Stimulated activated effector memory CD8-positive, alpha-beta T cell treated with anti-CD3 and anti-CD28 coated beads, Interleukin-12 subunit alpha, Interleukin-12 subunit beta, amount 100 ng/mL, for 72 hours (primary cell): ENCODE measurements around the gene HLTF.
A peak's percentile ranks its signal among the peaks of the same experiment; 100 is the strongest.

Experiments used
- ATAC-seq: fragments of 150-1000 bp; cut with Tn5 transposase; 2 replicates; pipeline ENCODE4 v1.10.0; 2021
- DNase-seq, 2 donors: peaks; one replicate each; pipeline ENCODE4 v3.0.0; 2021 to 2022; ENCODE audit warnings: low spot score in 2 of 2
- H3K27ac Mint-ChIP-seq: one replicate; pipeline ENCODE4 v1.8.0; 2022; ENCODE audit warnings: mild to moderate bottlenecking, mixed read lengths
- H3K36me3 Mint-ChIP-seq: one replicate; pipeline ENCODE4 v1.8.0; 2022; ENCODE audit warnings: mild to moderate bottlenecking, mixed read lengths
- H3K4me1 Mint-ChIP-seq: one replicate; pipeline ENCODE4 v1.8.0; 2022; ENCODE audit warnings: mixed read lengths
- H3K4me3 Mint-ChIP-seq: one replicate; pipeline ENCODE4 v1.8.0; 2022; ENCODE audit warnings: mild to moderate bottlenecking, mixed read lengths
- H3K9me3 Mint-ChIP-seq: one replicate; pipeline ENCODE4 v1.8.0; 2022; ENCODE audit warnings: mixed read lengths

Gene HLTF

GRCh38 chr3:149015393-149015792 lies 70.9 kb downstream of the HLTF start:
- Mint-ChIP-seq H3K9me3 (no peaks in the 10 kb centered on the region), H3K36me3 (peaks cover 91% of the 10 kb centered on the region), H3K4me1 (peaks cover 74% of the 10 kb centered on the region), H3K4me3 (no peak overlapping the region), H3K27ac (peak overlapping the region; percentile 43)
- no peak for DNase-seq
- no peak for ATAC-seq

- Mint-ChIP-seq H3K9me3 (no peaks in the 10 kb centered on the region), H3K4me3 (no peak overlapping the region), H3K4me1 (peaks cover 71% of the 10 kb centered on the region), H3K36me3 (peaks cover 93% of the 10 kb centered on the region), H3K27ac (peak overlapping the region; percentile 51)
- DNase-seq (no peak), ATAC-seq (no peak)
These were observed 72.6 kb downstream of the HLTF start for GRCh38 chr3:149013726-149014125.

GRCh38 chr3:149011676-149012075 lies 74.7 kb downstream of the HLTF start:
- Mint-ChIP-seq H3K4me3 (no peak overlapping the region), H3K4me1 (peaks cover 73% of the 10 kb centered on the region), H3K27ac (peak overlapping the region; percentile 87), H3K9me3 (no peaks in the 10 kb centered on the region), H3K36me3 (peaks cover 81% of the 10 kb centered on the region)
- DNase-seq (no peak), ATAC-seq (no peak)

- ATAC-seq (no peak), DNase-seq (no peak)
- no peaks in the 10 kb centered on the region for H3K9me3 Mint-ChIP-seq
- peaks cover 67% of the 10 kb centered on the region for H3K4me1 Mint-ChIP-seq
- H3K36me3 Mint-ChIP-seq = peaks cover 81% of the 10 kb centered on the region
- peak overlapping the region; percentile 14 for H3K4me3 Mint-ChIP-seq
- peak overlapping the region; percentile 87 for H3K27ac Mint-ChIP-seq
These were observed 75.4 kb downstream of the HLTF start for GRCh38 chr3:149010966-149011365.

- no peak for ATAC-seq
- peaks cover 81% of the 10 kb centered on the region for H3K36me3 Mint-ChIP-seq
- H3K27ac Mint-ChIP-seq = peak overlapping the region; percentile 87
- peak overlapping the region; percentile 14 for H3K4me3 Mint-ChIP-seq
- no peaks in the 10 kb centered on the region for H3K9me3 Mint-ChIP-seq
- H3K4me1 Mint-ChIP-seq = peaks cover 62% of the 10 kb centered on the region
- DNase-seq = no peak
These were observed 75.8 kb downstream of the HLTF start for GRCh38 chr3:149010504-149010951.

- Mint-ChIP-seq H3K36me3 (peaks cover 74% of the 10 kb centered on the region), H3K4me1 (peaks cover 54% of the 10 kb centered on the region), H3K4me3 (peak overlapping the region; percentile 14), H3K27ac (peak overlapping the region; percentile 87), H3K9me3 (no peaks in the 10 kb centered on the region)
- ATAC-seq (peak; percentile 100), DNase-seq (no peak)
These were observed 76.6 kb downstream of the HLTF start for GRCh38 chr3:149009732-149010131.

- H3K36me3 Mint-ChIP-seq = peaks cover 69% of the 10 kb centered on the region
- no peaks in the 10 kb centered on the region for H3K9me3 Mint-ChIP-seq
- peak overlapping the region; percentile 87 for H3K27ac Mint-ChIP-seq
- ATAC-seq (no peak), DNase-seq (no peak)
- no peak overlapping the region for H3K4me3 Mint-ChIP-seq
- peaks cover 53% of the 10 kb centered on the region for H3K4me1 Mint-ChIP-seq
These were observed 78.6 kb downstream of the HLTF start for GRCh38 chr3:149007567-149008257.

GRCh38 chr3:149005416-149005815 lies 80.9 kb downstream of the HLTF start:
- H3K9me3 Mint-ChIP-seq = no peaks in the 10 kb centered on the region
- peaks cover 58% of the 10 kb centered on the region for H3K36me3 Mint-ChIP-seq
- peaks cover 48% of the 10 kb centered on the region for H3K4me1 Mint-ChIP-seq
- H3K27ac Mint-ChIP-seq = no peak overlapping the region
- ATAC-seq (no peak), DNase-seq (no peak)
- no peak overlapping the region for H3K4me3 Mint-ChIP-seq

GRCh38 chr3:149004622-149005021 lies 81.7 kb downstream of the HLTF start:
- DNase-seq = no peak
- Mint-ChIP-seq H3K4me3 (no peak overlapping the region), H3K4me1 (peaks cover 48% of the 10 kb centered on the region), H3K9me3 (no peaks in the 10 kb centered on the region), H3K27ac (no peak overlapping the region), H3K36me3 (peaks cover 58% of the 10 kb centered on the region)
- no peak for ATAC-seq

- no peaks in the 10 kb centered on the region for H3K9me3 Mint-ChIP-seq
- H3K27ac Mint-ChIP-seq = peak overlapping the region; percentile 73
- ATAC-seq = peak; percentile 91
- peak overlapping the region; percentile 13 for H3K4me3 Mint-ChIP-seq
- peaks cover 54% of the 10 kb centered on the region for H3K36me3 Mint-ChIP-seq
- DNase-seq = no peak
- peaks cover 46% of the 10 kb centered on the region for H3K4me1 Mint-ChIP-seq
These were observed 82.6 kb downstream of the HLTF start for GRCh38 chr3:149003653-149004305.

GRCh38 chr3:149001727-149002126 lies 84.6 kb downstream of the HLTF start:
- no peak for DNase-seq
- Mint-ChIP-seq H3K4me1 (peaks cover 48% of the 10 kb centered on the region), H3K36me3 (peaks cover 63% of the 10 kb centered on the region)

GRCh38 chr3:149000206-149000745 lies 86.1 kb downstream of the HLTF start:
- H3K27ac Mint-ChIP-seq = peak overlapping the region; percentile 84
- H3K4me1 Mint-ChIP-seq = peaks cover 62% of the 10 kb centered on the region
- H3K36me3 Mint-ChIP-seq = peaks cover 64% of the 10 kb centered on the region
- ATAC-seq (no peak), DNase-seq (no peak)
- H3K4me3 Mint-ChIP-seq = peak overlapping the region; percentile 47
- no peaks in the 10 kb centered on the region for H3K9me3 Mint-ChIP-seq

More at GRCh38 chr3:149001727-149002126, 84.6 kb downstream of the HLTF start:
- Mint-ChIP-seq H3K4me3 (no peak overlapping the region), H3K27ac (no peak overlapping the region), H3K9me3 (no peaks in the 10 kb centered on the region)
- ATAC-seq = no peak

GRCh38 chr3:148999806-149000205 lies 86.5 kb downstream of the HLTF start:
- peaks cover 63% of the 10 kb centered on the region for H3K4me1 Mint-ChIP-seq
- ATAC-seq (peak; percentile 17), DNase-seq (no peak)
- H3K9me3 Mint-ChIP-seq = no peaks in the 10 kb centered on the region
- H3K36me3 Mint-ChIP-seq = peaks cover 69% of the 10 kb centered on the region
- peak overlapping the region; percentile 47 for H3K4me3 Mint-ChIP-seq
- H3K27ac Mint-ChIP-seq = peak overlapping the region; percentile 84

GRCh38 chr3:148998715-148999423 lies 87.5 kb downstream of the HLTF start:
- ATAC-seq (peak; percentile 42), DNase-seq (no peak)
- H3K4me1 Mint-ChIP-seq = peaks cover 62% of the 10 kb centered on the region
- H3K4me3 Mint-ChIP-seq = peak overlapping the region; percentile 47
- H3K36me3 Mint-ChIP-seq = peaks cover 74% of the 10 kb centered on the region
- peak overlapping the region; percentile 84 for H3K27ac Mint-ChIP-seq
- no peaks in the 10 kb centered on the region for H3K9me3 Mint-ChIP-seq

- Mint-ChIP-seq H3K27ac (peak overlapping the region; percentile 84), H3K9me3 (no peaks in the 10 kb centered on the region), H3K36me3 (peaks cover 73% of the 10 kb centered on the region), H3K4me3 (peak overlapping the region; percentile 47), H3K4me1 (peaks cover 62% of the 10 kb centered on the region)
- ATAC-seq (no peak), DNase-seq (no peak)
These were observed 88.0 kb downstream of the HLTF start for GRCh38 chr3:148998297-148998696.
